ENCODE data around the gene FOXP4. TPM values are rescaled to one million over a fixed set of nuclear protein-coding genes. Genes with fewer than 3 reads are reported as not detected.

FOXP4 gene
- polyA plus RNA-seq, 1 donor, result 129 TPM

- Histone ChIP-seq H3K9me3 (ENCODE audit: control insufficient read depth, low read depth, low read length) (no peaks in the 10 kb centered on the region), H3K4me1 (ENCODE audit: control insufficient read depth, insufficient read depth, low read length) (peaks cover 39% of the 10 kb centered on the region), H3K4me3 (ENCODE audit: low read length) (peak overlapping the region; percentile 45), H3K36me3 (ENCODE audit: control insufficient read depth, insufficient read depth, low read length) (no peaks in the 10 kb centered on the region), H3K27ac (ENCODE audit: low read length) (peak overlapping the region; percentile 66), H3K27me3 (ENCODE audit: control insufficient read depth, insufficient read depth, low read length) (no peaks in the 10 kb centered on the region)
- WGBS (ENCODE audit: insufficient coverage, low lambda C conversion rate), result no CpG with 5 or more reads among the region's 31 CpGs
- DNase-seq, result no peak
Observed at GRCh38 chr6:41504466-41505121, 41.6 kb upstream of the FOXP4 start.

- H3K4me3 ChIP-seq (ENCODE audit: low read length), result peak overlapping the region; percentile 35
- peak; percentile 73 to 83 for DNase-seq
- H3K27me3 ChIP-seq (ENCODE audit: control insufficient read depth, insufficient read depth, low read length), result no peaks in the 10 kb centered on the region
Observed at GRCh38 chr6:41505122-41506049, 40.8 kb upstream of the FOXP4 start.

DNA sequence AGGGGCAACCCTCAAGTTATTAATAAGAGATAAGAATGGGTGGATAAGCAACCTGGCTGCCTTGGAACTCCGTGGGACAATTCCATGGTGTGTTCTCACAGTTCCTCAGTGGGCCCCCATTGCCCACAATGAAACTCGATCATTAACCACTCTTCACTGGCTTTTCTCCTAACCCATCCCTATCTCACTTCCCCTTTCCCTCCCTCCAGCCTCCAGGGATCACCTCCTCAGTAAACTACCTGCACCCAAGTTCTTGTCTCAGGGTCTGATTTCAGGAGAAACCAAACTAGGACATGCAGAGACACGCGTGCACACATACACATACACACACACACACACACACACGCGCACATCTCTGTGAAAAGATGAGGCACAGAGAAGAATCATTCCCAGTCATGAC, 37.7 kb upstream of the FOXP4 start:
- H3K27ac ChIP-seq (ENCODE audit: low read length), result no peak overlapping the region
- no peaks in the 10 kb centered on the region for H3K27me3 ChIP-seq (ENCODE audit: control insufficient read depth, insufficient read depth, low read length)
- no peak for DNase-seq
- no peaks in the 10 kb centered on the region for H3K36me3 ChIP-seq (ENCODE audit: control insufficient read depth, insufficient read depth, low read length)
- no CpG with 5 or more reads among the region's 6 CpGs for WGBS (ENCODE audit: insufficient coverage, low lambda C conversion rate)
- H3K4me3 ChIP-seq (ENCODE audit: low read length), result no peak overlapping the region
- H3K4me1 ChIP-seq (ENCODE audit: control insufficient read depth, insufficient read depth, low read length), result peaks cover 26% of the 10 kb centered on the region
- no peaks in the 10 kb centered on the region for H3K9me3 ChIP-seq (ENCODE audit: control insufficient read depth, low read depth, low read length)

More at GRCh38 chr6:41505122-41506049, 40.8 kb upstream of the FOXP4 start:
- peak overlapping the region; percentile 25 for H3K27ac ChIP-seq (ENCODE audit: low read length)
- WGBS (ENCODE audit: insufficient coverage, low lambda C conversion rate), result 50% methylated on average over 1 of the region's 57 CpGs
- no peaks in the 10 kb centered on the region for H3K9me3 ChIP-seq (ENCODE audit: control insufficient read depth, low read depth, low read length)
- H3K36me3 ChIP-seq (ENCODE audit: control insufficient read depth, insufficient read depth, low read length), result no peaks in the 10 kb centered on the region
- peaks cover 39% of the 10 kb centered on the region for H3K4me1 ChIP-seq (ENCODE audit: control insufficient read depth, insufficient read depth, low read length)

DNA sequence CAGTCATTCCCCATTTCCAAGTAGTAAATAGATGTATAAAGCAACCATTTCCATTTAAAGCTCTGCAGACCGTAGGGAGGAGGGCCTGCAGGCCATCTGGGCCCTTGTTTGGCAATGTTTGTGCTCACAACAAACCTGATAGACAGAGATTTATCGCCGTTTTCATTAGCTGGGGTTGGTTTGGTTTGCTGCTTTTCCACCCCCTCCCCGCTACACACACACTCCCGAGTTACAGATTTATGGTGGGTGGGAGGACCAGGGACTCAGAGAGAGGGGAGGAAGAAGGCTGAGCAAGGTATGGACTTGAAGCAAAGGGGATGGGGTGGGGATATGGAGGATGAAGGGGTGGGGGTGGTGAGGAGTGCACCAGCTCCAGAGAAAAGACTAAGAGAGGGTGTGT, 36.6 kb upstream of the FOXP4 start:
- Histone ChIP-seq H3K36me3 (ENCODE audit: control insufficient read depth, insufficient read depth, low read length) (no peaks in the 10 kb centered on the region), H3K9me3 (ENCODE audit: control insufficient read depth, low read depth, low read length) (no peaks in the 10 kb centered on the region), H3K4me3 (ENCODE audit: low read length) (no peak overlapping the region), H3K4me1 (ENCODE audit: control insufficient read depth, insufficient read depth, low read length) (peaks cover 19% of the 10 kb centered on the region), H3K27ac (ENCODE audit: low read length) (no peak overlapping the region), H3K27me3 (ENCODE audit: control insufficient read depth, insufficient read depth, low read length) (no peaks in the 10 kb centered on the region)
- no peak for DNase-seq
- no CpG with 5 or more reads among the region's 5 CpGs for WGBS (ENCODE audit: insufficient coverage, low lambda C conversion rate)

GRCh38 chr6:41511443-41512060, 34.6 kb upstream of the FOXP4 start:
- H3K36me3 ChIP-seq (ENCODE audit: control insufficient read depth, insufficient read depth, low read length), result no peaks in the 10 kb centered on the region
- no peaks in the 10 kb centered on the region for H3K9me3 ChIP-seq (ENCODE audit: control insufficient read depth, low read depth, low read length)
- no peaks in the 10 kb centered on the region for H3K27me3 ChIP-seq (ENCODE audit: control insufficient read depth, insufficient read depth, low read length)
- no peak overlapping the region for H3K4me3 ChIP-seq (ENCODE audit: low read length)
- H3K4me1 ChIP-seq (ENCODE audit: control insufficient read depth, insufficient read depth, low read length), result peaks cover 10% of the 10 kb centered on the region
- H3K27ac ChIP-seq (ENCODE audit: low read length), result no peak overlapping the region
- WGBS (ENCODE audit: insufficient coverage, low lambda C conversion rate), result 100% methylated on average over 2 of the region's 7 CpGs
- no peak for DNase-seq

- no peaks in the 10 kb centered on the region for H3K36me3 ChIP-seq (ENCODE audit: control insufficient read depth, insufficient read depth, low read length)
- H3K4me3 ChIP-seq (ENCODE audit: low read length), result no peak overlapping the region
- H3K4me1 ChIP-seq (ENCODE audit: control insufficient read depth, insufficient read depth, low read length), result peaks cover 11% of the 10 kb centered on the region
- 14% methylated on average over 1 of the region's 6 CpGs for WGBS (ENCODE audit: insufficient coverage, low lambda C conversion rate)
- no peak for DNase-seq
- no peak overlapping the region for H3K27ac ChIP-seq (ENCODE audit: low read length)
- H3K9me3 ChIP-seq (ENCODE audit: control insufficient read depth, low read depth, low read length), result no peaks in the 10 kb centered on the region
- H3K27me3 ChIP-seq (ENCODE audit: control insufficient read depth, insufficient read depth, low read length), result no peaks in the 10 kb centered on the region
Observed at GRCh38 chr6:41512146-41512701, 34.0 kb upstream of the FOXP4 start.

- Histone ChIP-seq H3K9me3 (ENCODE audit: control insufficient read depth, low read depth, low read length) (no peaks in the 10 kb centered on the region), H3K4me1 (ENCODE audit: control insufficient read depth, insufficient read depth, low read length) (peaks cover 35% of the 10 kb centered on the region), H3K27me3 (ENCODE audit: control insufficient read depth, insufficient read depth, low read length) (no peaks in the 10 kb centered on the region), H3K27ac (ENCODE audit: low read length) (no peak overlapping the region), H3K36me3 (ENCODE audit: control insufficient read depth, insufficient read depth, low read length) (no peaks in the 10 kb centered on the region), H3K4me3 (ENCODE audit: low read length) (no peak overlapping the region)
- no peak for DNase-seq
- WGBS (ENCODE audit: insufficient coverage, low lambda C conversion rate), result no CpG with 5 or more reads among the region's 6 CpGs
Observed at GRCh38 chr6:41515995-41516394, 30.2 kb upstream of the FOXP4 start.

DNA sequence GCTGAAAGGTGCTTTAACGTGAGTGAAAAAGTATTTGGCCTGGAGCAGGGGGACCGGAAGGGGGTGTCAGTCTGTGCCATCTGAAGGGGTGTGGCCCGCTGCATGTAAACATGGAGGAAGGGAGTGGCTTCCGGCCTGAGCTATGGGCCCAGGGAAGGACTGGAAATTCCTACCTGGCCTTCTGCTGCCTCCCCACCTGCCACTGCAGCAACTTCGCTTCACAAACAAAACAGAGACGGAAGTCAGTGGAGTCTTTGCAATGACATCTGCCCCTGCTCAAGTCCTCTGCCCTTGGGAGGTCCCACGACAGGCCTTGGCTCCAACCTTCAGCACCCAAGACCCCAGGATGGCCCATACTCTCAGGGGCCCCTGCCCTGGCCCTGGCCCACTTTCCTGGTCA, 28.1 kb upstream of the FOXP4 start:
- Histone ChIP-seq H3K36me3 (ENCODE audit: control insufficient read depth, insufficient read depth, low read length) (no peaks in the 10 kb centered on the region), H3K9me3 (ENCODE audit: control insufficient read depth, low read depth, low read length) (no peaks in the 10 kb centered on the region), H3K27me3 (ENCODE audit: control insufficient read depth, insufficient read depth, low read length) (no peaks in the 10 kb centered on the region), H3K27ac (ENCODE audit: low read length) (peak overlapping the region; percentile 94), H3K4me3 (ENCODE audit: low read length) (no peak overlapping the region), H3K4me1 (ENCODE audit: control insufficient read depth, insufficient read depth, low read length) (peaks cover 48% of the 10 kb centered on the region)
- DNase-seq, result peak in 1 of 2 donors; percentile 77
- no CpG with 5 or more reads among the region's 7 CpGs for WGBS (ENCODE audit: insufficient coverage, low lambda C conversion rate)

- WGBS (ENCODE audit: insufficient coverage, low lambda C conversion rate), result no CpG with 5 or more reads among the region's 3 CpGs
- H3K4me3 ChIP-seq (ENCODE audit: low read length), result no peak overlapping the region
- peak overlapping the region; percentile 94 for H3K27ac ChIP-seq (ENCODE audit: low read length)
- H3K4me1 ChIP-seq (ENCODE audit: control insufficient read depth, insufficient read depth, low read length), result peaks cover 59% of the 10 kb centered on the region
- no peaks in the 10 kb centered on the region for H3K27me3 ChIP-seq (ENCODE audit: control insufficient read depth, insufficient read depth, low read length)
- DNase-seq, result peak; percentile 94 to 98
- H3K36me3 ChIP-seq (ENCODE audit: control insufficient read depth, insufficient read depth, low read length), result no peaks in the 10 kb centered on the region
- H3K9me3 ChIP-seq (ENCODE audit: control insufficient read depth, low read depth, low read length), result no peaks in the 10 kb centered on the region
Observed at GRCh38 chr6:41519305-41519744, 26.9 kb upstream of the FOXP4 start.

All from large intestine (tissue), 3 donors.